DMS53 (cell line): ENCODE measurements around the gene FAM98C.
"Not testable (repeated sequence)": the region's sequence is repeated elsewhere in the genome, so short reads cannot be mapped to it uniquely, and the experiment has no call there.

Experiments used
- DNase-seq: peaks from one replicate; lab custom pipeline; 2025; lab: John Stamatoyannopoulos, UW

The FAM98C gene

DNA sequence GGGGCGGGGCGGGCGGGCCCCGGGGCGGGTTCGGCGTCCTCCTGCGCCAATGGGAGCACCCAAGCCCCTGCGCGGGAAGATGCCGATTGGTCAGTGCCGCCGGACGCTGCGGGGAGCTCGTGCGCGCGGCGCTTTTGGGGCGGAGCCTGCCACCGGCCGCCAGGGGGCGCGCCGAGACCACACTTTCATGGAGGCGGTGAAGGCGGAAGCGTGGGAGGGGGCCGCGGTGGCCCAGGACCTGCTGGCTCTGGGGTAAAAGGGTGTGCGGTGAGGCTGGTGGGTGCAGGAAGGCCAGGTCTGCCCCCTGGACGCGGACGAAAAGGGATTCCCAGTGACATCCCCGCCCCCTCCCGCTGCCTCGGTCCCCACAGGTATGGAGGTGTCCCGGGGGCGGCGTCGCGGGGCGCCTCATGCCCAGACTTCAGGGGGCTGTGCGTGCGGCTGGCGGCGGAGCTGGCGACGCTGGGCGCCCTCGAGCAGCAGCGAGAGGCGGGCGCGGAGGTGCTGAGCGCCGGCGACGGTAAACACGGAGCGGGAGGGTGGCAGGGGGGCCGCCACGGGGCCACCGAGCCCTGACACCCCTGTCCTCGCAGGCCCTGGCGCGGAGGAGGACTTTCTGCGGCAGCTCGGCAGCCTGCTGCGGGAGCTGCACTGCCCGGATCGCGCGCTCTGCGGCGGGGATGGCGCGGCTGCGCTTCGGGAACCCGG, at the start of gene FAM98C:
TSS of gene FAM98C (plus strand) at position 127 of the 708 bp plus-strand sequence. CDS start at position 188, 61 bp downstream.
- DNase-seq, result peak; percentile 99

- DNase-seq, result no peak
Measured at GRCh38 chr19:38355728-38356725, 46.9 kb upstream of the FAM98C start.

DNA sequence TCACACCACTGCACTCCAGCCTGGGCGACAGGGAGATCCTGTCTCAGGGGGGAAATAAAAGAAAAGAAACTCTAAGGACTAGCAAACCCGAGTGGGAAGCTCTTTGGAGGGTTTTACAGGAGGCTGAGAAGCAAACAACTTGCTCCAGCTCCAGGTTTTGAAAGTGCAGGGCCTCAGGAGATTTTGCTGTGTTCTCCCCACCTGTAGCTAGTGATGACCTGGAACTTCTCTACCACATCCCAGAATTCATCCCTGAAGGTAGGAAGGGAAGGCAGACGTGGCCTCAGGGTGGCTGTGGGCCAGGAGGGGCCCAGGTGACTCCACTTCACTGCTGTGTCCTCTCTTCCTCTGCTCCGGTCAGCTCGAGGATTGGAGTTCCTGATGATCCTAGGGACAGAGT, 44.8 kb upstream of the FAM98C start:
- DNase-seq, result no peak

DNA sequence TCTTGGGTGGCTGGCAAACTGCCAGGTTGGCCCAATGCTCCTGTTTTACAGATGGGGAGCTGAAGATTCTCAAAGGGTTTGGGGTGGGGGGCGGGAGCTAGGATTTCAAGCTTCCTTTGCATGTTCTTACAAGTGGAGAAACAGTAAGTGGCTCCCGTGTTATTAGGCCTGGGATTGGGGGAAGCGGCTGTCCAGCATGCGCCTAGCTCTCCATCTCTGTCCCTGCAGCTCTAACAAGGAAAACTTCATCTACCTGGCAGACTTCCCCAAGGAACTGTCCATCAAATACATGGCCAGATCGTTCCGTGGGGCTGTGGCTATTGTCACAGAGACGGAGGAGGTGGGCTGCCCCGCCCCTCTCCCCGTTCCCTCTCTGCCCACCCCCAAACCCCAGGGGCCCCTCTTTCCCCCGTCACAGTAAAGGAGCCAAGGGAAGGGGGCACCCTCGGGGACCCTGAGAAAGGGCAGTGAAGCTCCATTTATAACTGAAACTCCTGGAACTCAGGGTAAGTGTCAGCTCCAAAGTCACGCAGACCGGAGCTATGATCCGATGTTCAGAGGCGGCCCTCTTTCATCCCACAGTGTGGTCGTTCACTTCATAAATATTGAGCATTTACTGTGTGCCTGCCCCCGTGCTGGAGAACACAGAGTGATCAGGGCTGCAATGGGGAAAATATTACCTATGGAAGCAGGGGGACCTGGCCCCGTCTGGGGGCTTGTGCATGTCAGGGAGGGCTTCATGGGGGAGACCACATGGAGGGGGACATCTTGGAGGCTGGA, 43.5 kb upstream of the FAM98C start:
- DNase-seq, result no peak

DNA sequence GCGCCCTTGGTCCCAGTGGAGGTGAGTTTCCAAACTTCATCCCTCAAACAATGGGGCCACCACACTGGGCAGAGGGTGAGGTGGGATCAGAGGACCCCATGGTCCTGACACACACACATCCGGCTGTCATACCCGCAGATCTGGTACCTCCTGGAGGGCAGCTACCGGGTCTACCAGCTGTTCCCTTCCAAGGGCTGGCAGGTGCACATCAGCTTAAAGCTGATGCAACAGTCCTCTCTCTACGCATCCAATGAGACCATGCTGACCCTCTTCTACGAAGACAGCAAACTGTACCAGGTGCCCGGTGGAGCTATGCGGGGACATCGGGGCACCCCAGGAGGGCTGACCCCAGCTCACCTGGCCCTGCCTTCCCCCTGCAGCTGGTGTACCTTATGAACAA, 42.5 kb upstream of the FAM98C start:
- DNase-seq, result peak; percentile 70

DNA sequence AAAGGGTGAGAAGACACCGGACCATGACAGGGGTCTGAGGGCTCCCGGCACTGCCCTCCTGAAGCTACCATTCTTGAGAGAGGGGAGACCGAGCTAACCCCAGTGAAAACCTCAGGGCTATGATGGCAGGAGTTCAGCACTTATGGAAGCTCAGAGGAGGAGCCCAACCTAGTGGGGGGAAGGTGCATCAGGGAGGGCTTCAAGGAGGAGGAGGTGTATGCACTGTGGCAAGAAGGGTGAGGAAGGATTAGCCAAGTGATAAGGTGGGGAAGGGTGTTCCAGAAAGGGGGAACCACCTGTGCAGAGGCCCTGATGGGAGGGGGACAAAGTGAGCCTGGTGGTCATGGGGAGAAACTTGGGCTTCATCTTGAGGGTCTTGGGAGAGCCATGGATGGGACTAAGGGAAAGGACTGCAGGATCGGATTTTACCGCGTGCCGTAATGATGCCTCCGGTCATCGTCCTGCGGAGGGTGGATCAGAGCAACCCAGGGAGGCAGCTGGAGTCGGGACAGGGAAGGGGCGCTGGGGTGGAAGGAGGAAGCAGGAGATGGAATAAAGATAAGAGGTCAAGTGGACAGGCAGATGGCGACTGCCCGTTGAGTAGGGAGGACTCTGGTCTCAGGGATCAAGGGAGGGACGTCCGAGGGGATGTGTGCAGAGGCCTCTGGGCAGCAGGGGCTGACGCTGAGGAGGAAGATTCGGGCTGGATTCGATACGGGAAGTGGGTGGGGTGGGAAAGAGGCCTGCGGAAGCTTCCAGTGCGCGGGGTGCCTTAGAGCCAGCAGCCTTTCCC, 41.9 kb upstream of the FAM98C start:
- DNase-seq, result peak; percentile 75

DNA sequence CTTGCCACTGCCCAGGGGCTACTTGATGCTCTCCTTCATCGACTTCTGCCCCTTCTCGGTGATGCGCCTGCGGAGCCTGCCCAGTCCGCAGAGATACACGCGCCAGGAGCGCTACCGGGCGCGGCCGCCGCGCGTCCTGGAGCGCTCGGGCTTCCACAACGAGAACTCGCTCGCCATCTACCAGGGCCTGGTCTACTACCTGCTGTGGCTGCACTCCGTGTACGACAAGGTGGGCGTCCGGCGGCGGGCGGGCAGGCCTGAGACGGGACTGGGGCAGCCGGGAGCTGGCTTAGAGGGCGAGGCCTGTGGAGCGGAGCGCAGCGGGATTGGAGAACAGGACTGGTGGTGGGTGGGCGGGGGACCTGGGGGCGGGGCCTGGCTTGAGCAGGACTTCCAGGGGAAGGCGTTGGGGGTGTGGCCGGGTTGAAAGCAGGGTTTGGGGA, 41.2 kb upstream of the FAM98C start:
- peak; percentile 95 for DNase-seq

DNA sequence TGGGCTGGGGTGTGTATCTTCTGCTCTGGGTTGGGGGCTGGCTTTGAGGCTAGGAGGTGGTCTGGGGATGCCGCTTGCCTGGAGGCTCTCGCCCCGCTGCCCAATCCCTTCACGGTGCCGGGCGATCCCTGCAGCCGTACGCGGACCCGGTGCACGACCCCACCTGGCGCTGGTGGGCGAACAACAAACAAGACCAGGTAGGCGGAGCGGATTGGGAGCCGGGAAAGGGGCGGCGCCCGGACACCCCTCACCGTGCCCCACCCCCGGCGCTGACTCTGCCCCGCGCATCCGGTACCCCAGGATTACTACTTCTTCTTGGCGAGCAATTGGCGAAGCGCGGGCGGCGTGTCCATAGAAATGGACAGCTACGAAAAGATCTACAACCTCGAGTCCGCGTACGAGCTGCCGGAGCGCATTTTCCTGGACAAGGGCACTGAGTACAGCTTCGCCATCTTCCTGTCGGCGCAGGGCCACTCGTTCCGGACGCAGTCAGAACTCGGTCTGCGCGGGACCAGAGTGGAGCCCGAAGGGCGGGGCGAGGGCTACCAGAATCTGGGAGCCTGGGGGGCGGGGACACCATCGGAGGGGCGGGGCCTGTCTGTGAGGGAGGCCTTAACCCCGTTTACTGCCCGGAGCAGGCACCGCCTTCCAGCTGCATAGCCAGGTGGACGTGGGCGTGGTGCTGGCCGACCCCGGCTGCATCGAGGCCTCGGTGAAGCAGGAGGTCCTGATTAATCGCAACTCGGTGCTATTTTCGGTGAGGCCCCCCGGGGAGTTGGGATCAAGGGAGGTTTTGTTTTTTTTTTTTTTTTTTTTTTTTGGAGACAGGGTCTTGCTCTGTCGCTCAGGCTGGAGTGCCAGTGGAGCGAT, 40.6 kb upstream of the FAM98C start:
- peak; percentile 96 for DNase-seq

DNA sequence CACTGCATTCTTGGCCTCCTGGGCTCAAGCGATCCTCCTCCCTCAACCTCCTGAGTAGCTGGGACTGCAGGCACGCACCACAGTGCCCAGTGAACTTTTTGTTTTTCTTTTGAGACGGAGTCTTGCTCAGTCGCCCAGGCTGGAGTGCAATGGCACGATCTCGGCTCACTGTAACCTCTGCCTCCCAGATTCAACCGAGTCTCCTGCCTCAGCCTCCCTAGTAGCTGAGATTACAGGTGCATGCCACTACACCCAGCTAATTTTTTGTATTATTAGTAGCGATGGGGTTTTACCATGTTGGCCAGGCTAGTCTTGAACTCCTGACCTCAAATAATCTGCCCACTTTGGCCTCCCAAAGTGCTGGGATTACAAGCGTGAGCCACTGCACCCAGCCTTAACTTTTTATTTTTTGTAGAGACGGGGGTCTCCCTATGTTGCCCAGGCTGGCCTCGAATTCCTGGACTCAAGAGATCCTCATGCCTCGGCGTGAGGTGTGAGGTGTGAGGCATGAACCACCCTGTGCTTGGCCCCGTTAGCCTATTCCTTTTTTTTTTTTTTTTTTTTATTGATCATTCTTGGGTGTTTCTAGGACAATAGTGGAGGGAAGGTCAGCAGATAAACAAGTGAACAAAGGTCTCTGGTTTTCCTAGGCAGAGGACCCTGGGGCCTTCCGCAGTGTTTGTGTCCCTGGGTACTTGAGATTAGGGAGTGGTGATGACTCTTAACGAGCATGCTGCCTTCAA, 39.8 kb upstream of the FAM98C start:
- DNase-seq, result not testable (repeated sequence)

DNA sequence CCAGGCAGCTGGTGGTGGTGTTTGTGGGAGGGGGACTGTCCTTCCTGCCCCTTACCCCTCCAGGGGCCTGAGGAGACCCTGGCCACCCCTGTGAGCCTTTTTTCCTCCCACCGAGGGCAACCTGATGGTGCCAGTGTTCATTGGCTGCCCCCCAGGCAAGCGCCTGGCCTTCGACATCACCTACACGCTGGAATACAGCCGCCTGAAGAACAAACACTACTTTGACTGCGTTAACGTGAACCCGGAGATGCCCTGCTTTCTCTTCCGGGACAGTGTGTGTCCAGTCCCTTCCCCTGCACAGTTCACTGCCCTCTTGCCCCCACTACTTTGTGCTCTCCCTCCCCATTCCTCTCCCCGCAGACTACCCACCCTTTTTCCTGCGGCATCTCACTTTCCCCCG, 35.9 kb upstream of the FAM98C start:
- DNase-seq, result no peak

- no peak for DNase-seq
Measured at GRCh38 chr19:38369584-38369983, 33.3 kb upstream of the FAM98C start.

DNA sequence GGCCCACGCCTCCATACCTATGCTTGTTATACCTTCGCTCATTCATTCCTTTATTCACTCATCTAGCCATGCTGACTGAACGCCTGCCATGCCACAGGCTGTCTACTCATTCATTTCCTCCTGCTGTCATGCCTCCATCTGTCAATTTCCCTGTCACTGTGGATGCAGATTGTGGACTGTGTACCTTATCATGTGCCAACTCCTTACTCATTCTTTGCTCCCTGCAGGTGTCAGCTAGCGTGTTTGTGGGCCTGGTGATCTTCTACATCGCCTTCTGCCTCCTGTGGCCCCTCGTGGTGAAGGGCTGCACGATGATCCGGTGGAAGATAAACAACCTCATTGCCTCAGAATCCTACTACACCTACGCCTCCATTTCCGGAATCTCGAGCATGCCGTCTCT, 32.6 kb upstream of the FAM98C start:
- DNase-seq, result peak; percentile 39

- DNase-seq, result no peak
Measured at GRCh38 chr19:38371081-38371480, 31.8 kb upstream of the FAM98C start.

DNA sequence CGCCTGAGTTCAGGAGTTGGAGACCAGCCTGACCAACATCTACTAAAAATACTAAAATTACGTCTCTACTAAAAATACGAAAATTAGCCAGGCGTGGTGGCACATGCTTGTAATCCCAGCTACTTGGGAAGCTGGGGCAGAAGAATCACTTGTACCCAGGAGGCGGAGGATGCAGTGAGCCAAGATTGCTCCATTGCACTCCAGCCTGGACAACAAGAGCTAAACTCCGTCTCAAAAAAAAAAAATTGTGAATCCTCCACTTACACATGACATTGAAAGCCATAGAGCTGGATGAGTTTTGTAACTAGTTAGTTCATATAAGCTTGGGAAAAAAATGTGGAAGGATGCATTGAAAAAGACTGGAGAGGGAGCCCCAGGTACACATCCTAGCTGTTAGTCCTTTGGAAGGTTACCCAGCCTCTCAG, 29.0 kb upstream of the FAM98C start:
- no peak for DNase-seq

GRCh38 chr19:38374332-38375097, 28.4 kb upstream of the FAM98C start, which contains the start of gene PSMD8:
TSS of gene PSMD8 (plus strand) at chr19:38374571. CDS start at chr19:38374602, 31 bp downstream.
- peak; percentile 100 for DNase-seq

DNA sequence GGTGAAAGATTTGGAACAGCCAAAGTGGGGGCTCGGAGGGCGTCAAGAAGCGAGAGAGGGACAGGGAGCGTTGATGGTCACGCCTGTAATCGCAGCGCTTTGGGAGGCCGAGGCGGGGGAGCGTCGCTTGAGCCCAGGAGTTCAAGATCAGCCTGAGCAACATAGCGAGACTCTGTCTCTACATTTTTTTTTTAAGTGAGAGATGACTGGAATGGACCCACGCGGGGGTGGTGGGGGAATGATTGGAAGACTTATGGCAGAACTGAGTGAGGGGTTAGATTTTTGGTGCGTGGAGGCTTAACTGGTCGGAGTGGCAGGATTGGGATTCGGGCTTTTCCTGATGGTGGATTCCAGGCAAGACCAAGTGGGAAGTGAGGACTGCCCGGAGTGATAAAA, 27.8 kb upstream of the FAM98C start:
- no peak for DNase-seq

GRCh38 chr19:38375748-38376147, 27.1 kb upstream of the FAM98C start:
- no peak for DNase-seq

DNA sequence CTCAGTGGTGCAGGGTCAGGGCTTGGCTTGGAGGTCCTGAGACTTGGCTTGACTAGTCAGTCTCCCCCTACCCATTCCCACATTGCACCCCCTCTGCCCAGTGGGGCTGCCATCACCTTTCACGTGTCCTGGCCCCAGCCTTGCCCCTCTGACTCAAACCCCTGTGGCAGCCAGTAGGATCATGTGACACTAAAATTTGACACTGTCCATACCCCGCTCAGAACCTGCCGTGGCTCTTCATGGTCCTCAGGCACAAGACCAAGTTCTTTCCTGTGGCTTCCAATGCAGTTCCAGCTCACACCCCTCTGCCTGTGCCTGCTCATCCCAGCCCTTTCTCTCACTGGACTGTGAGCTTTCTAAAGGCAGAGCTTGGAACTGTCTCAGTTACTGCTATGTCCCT, 26.3 kb upstream of the FAM98C start:
- DNase-seq, result no peak

GRCh38 chr19:38377052-38377451, 25.8 kb upstream of the FAM98C start:
- no peak for DNase-seq
